T follicular helper cell (primary cell): ENCODE measurements around the gene LPCAT4.

Experiments used
- DNase-seq: peaks from one replicate; pipeline ENCODE4 v3.0.0-alpha.2; 2020; ENCODE audit warnings: low read depth

Gene LPCAT4

GRCh38 chr15:34337557-34338306, 29.3 kb downstream of the LPCAT4 start, which contains the start of gene SLC12A6:
Gene SLC12A6 (minus strand): TSS chr15:34337781. CDS start chr15:34336680, 1,101 bp downstream.
- peak; percentile 84 for DNase-seq

- no peak for DNase-seq
Observed at GRCh38 chr15:34336991-34337556, 29.9 kb downstream of the LPCAT4 start.

- no peak for DNase-seq
Observed at GRCh38 chr15:34336231-34336990, 30.6 kb downstream of the LPCAT4 start.

- no peak for DNase-seq
Observed at GRCh38 chr15:34335176-34336032, 31.6 kb downstream of the LPCAT4 start.

- no peak for DNase-seq
Observed at GRCh38 chr15:34334672-34335071, 32.3 kb downstream of the LPCAT4 start.

GRCh38 chr15:34332553-34333120, 34.4 kb downstream of the LPCAT4 start:
- no peak for DNase-seq

- DNase-seq: no peak
Observed at GRCh38 chr15:34331809-34332208, 35.2 kb downstream of the LPCAT4 start.

GRCh38 chr15:34330279-34330678, 36.7 kb downstream of the LPCAT4 start:
- no peak for DNase-seq

- DNase-seq: no peak
Observed at GRCh38 chr15:34329006-34329405, 38.0 kb downstream of the LPCAT4 start.

GRCh38 chr15:34327906-34328305, 39.1 kb downstream of the LPCAT4 start:
- no peak for DNase-seq

- no peak for DNase-seq
Observed at GRCh38 chr15:34325368-34325767, 41.6 kb downstream of the LPCAT4 start.

GRCh38 chr15:34324933-34325332, 42.1 kb downstream of the LPCAT4 start:
- no peak for DNase-seq

GRCh38 chr15:34323217-34323616, 43.8 kb downstream of the LPCAT4 start:
- DNase-seq: no peak

GRCh38 chr15:34318277-34319079, 48.5 kb downstream of the LPCAT4 start:
- DNase-seq: no peak

GRCh38 chr15:34314491-34315490, 52.2 kb downstream of the LPCAT4 start:
- no peak for DNase-seq

GRCh38 chr15:34311563-34311962, 55.4 kb downstream of the LPCAT4 start:
- DNase-seq: no peak
